Effector memory CD4-positive, alpha-beta T cell (primary cell): Measurements from ENCODE around the gene CTTN.
"Not testable (repeated sequence)": the region's sequence is repeated elsewhere in the genome, so short reads cannot be mapped to it uniquely, and the experiment has no call there.

Experiments used
- DNase-seq, 3 donors: peaks; one replicate each; pipeline ENCODE4 v3.0.0-alpha.2; 2020
- H3K27ac ChIP-seq: 2 replicates; pipeline ENCODE4 v1.7.0; 2013; ENCODE audit warnings: mild to moderate bottlenecking, low read length, moderate library complexity; ENCODE audit not compliant: insufficient read depth, poor library complexity, severe bottlenecking
- H3K27me3 ChIP-seq: replicated peaks from 2 replicates; pipeline ENCODE4 v1.7.0; 2013; ENCODE audit warnings: mild to moderate bottlenecking, low read length; ENCODE audit not compliant: insufficient read depth, control insufficient read depth, poor library complexity, severe bottlenecking
- H3K36me3 ChIP-seq: 2 replicates; pipeline ENCODE4 v1.7.0; 2013; ENCODE audit warnings: mild to moderate bottlenecking, low read length, moderate library complexity; ENCODE audit not compliant: control insufficient read depth, insufficient read depth
- H3K4me1 ChIP-seq: 2 replicates; pipeline ENCODE4 v1.7.0; 2013; ENCODE audit warnings: low read length, mild to moderate bottlenecking; ENCODE audit not compliant: control insufficient read depth, insufficient read depth, poor library complexity, severe bottlenecking
- H3K4me3 ChIP-seq: 2 replicates; pipeline ENCODE4 v1.7.0; 2013; ENCODE audit warnings: low read length, low read depth, mild to moderate bottlenecking; ENCODE audit not compliant: insufficient read depth, poor library complexity, severe bottlenecking
- H3K9me3 ChIP-seq: 2 replicates; pipeline ENCODE4 v1.7.0; 2013; ENCODE audit warnings: mild to moderate bottlenecking, low read length, moderate library complexity; ENCODE audit not compliant: control insufficient read depth

CTTN gene

GRCh38 chr11:70407121-70407520 is 8.8 kb downstream of the CTTN start:
- H3K4me1 ChIP-seq, result no peaks in the 10 kb centered on the region
- DNase-seq, result no peak
- no peaks in the 10 kb centered on the region for H3K9me3 ChIP-seq
- no peaks in the 10 kb centered on the region for H3K27me3 ChIP-seq
- H3K36me3 ChIP-seq, result no peaks in the 10 kb centered on the region
- H3K4me3 ChIP-seq, result no peak overlapping the region
- no peak overlapping the region for H3K27ac ChIP-seq

DNA sequence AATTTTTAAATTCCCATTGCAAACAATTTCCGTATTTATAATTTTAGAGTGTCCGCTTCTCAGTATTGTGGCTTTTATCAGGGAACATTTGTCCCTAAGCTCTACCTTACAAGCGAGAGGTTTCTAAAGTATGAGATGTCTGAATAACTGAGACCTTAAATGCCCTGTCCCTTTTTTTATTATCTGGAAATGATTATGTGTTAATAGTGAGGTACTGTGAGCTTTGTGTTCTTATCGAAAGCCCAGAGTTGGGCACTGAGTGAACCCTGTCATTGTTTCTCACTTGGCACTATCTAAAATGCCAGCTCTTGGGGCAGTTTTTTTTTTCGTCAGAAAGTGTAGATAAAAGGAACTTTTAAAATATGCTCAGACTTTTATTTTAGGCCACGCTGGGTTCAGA is 9.5 kb downstream of the CTTN start:
- no peaks in the 10 kb centered on the region for H3K4me1 ChIP-seq
- no peaks in the 10 kb centered on the region for H3K9me3 ChIP-seq
- no peaks in the 10 kb centered on the region for H3K36me3 ChIP-seq
- no peak overlapping the region for H3K27ac ChIP-seq
- no peak for DNase-seq
- H3K4me3 ChIP-seq, result no peak overlapping the region
- H3K27me3 ChIP-seq, result no peaks in the 10 kb centered on the region

DNA sequence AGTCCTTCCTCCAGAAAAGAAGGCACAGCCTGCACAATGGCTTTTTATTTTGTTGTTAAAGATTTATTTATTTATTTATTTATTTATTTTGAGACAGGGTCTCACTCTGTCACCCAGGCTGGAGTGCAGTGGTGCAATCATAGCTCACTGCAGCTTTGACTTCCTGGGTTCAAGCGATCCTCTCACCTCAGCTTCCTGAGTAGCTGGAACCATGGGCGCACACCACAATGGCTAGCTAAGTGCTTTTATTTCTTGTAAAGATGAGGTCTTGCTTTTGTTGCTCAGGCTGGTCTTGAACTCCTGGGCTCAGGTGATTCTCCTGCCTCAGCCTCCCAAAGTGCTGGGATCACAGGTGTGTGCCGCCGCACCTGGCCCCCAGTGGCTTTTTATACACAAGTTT is 10.0 kb downstream of the CTTN start:
- not testable (repeated sequence) for H3K9me3 ChIP-seq, H3K4me1 ChIP-seq, H3K4me3 ChIP-seq, H3K27ac ChIP-seq, H3K27me3 ChIP-seq, H3K36me3 ChIP-seq, DNase-seq

GRCh38 chr11:70409437-70409836 is 11.1 kb downstream of the CTTN start:
- DNase-seq, result no peak
- H3K36me3 ChIP-seq, result no peaks in the 10 kb centered on the region
- H3K27ac ChIP-seq, result no peak overlapping the region
- no peaks in the 10 kb centered on the region for H3K27me3 ChIP-seq
- no peaks in the 10 kb centered on the region for H3K4me1 ChIP-seq
- H3K9me3 ChIP-seq, result no peaks in the 10 kb centered on the region
- H3K4me3 ChIP-seq, result no peak overlapping the region

- no peaks in the 10 kb centered on the region for H3K36me3 ChIP-seq
- H3K4me3 ChIP-seq, result no peak overlapping the region
- H3K27me3 ChIP-seq, result no peaks in the 10 kb centered on the region
- no peak overlapping the region for H3K27ac ChIP-seq
- H3K9me3 ChIP-seq, result no peaks in the 10 kb centered on the region
- H3K4me1 ChIP-seq, result no peaks in the 10 kb centered on the region
- no peak for DNase-seq
Observed at GRCh38 chr11:70409871-70410270, 11.5 kb downstream of the CTTN start.

- Histone ChIP-seq H3K27me3 (no peaks in the 10 kb centered on the region), H3K4me1 (no peaks in the 10 kb centered on the region), H3K4me3 (no peak overlapping the region), H3K36me3 (no peaks in the 10 kb centered on the region), H3K9me3 (no peaks in the 10 kb centered on the region), H3K27ac (no peak overlapping the region)
- DNase-seq, result no peak
Observed at GRCh38 chr11:70410276-70411205, 12.2 kb downstream of the CTTN start.

DNA sequence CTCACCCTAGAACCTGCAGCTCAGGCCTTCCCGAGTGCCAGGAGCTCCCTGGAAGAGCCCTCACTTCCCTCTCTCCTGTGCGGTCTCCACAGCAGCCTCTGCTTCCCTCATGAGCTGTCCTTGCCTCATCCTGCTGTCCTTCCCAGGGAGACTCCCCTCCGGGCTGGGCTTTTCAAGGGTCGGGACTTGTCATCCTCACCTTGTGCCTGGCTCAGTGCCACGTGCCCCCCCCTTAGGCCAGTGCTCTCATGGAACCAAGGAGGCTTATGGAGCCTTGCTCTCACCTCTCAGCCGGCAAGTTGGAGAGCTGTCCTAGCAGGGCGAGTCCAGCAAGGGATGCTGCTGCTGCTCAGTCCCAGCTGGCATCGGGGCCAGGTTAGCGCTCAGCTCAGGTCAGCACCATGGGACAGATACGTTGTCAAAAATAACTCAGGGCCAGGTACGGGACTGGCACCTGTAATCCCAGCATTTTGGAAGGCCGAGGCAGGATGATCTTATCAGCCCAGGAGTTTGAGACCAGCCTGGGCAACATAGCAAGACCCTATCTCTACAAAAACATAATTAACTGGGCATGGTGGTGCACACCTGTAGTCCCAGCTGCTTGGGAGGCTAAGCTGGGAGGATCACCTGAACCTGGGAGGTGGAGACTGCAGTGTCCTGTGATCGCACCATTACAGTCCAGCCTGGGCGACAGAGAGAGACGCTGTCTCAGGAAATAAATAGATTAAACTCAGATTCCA is 13.6 kb downstream of the CTTN start:
- no peak overlapping the region for H3K4me3 ChIP-seq
- H3K27me3 ChIP-seq, result no peaks in the 10 kb centered on the region
- no peak overlapping the region for H3K27ac ChIP-seq
- no peaks in the 10 kb centered on the region for H3K4me1 ChIP-seq
- H3K36me3 ChIP-seq, result no peaks in the 10 kb centered on the region
- H3K9me3 ChIP-seq, result no peaks in the 10 kb centered on the region
- no peak for DNase-seq

DNA sequence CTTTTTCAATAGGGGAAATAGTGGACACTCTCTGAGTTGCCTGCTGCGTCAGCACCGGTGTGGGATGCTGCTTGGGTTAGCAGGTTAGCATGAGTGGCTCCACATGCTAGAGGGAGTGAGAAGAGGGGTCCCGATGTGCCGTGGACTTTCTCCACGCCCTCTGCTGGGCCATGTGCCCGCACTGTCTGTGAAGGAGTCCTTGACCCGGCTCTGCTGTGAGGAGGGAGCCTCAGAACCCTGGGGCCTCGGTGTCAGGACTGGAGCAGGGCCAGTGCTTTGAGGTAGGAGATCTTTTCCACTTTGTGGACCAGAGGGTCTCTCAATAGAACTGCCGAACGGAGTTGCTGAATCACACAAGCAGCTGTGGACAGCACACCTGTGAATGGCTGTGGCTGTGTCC is 14.8 kb downstream of the CTTN start:
- Histone ChIP-seq H3K27ac (no peak overlapping the region), H3K4me1 (no peaks in the 10 kb centered on the region), H3K36me3 (no peaks in the 10 kb centered on the region), H3K27me3 (no peaks in the 10 kb centered on the region), H3K4me3 (no peak overlapping the region), H3K9me3 (no peaks in the 10 kb centered on the region)
- no peak for DNase-seq

GRCh38 chr11:70414341-70415100 is 16.2 kb downstream of the CTTN start:
- H3K9me3 ChIP-seq, result no peaks in the 10 kb centered on the region
- H3K36me3 ChIP-seq, result no peaks in the 10 kb centered on the region
- no peak overlapping the region for H3K27ac ChIP-seq
- H3K4me3 ChIP-seq, result no peak overlapping the region
- H3K4me1 ChIP-seq, result no peaks in the 10 kb centered on the region
- H3K27me3 ChIP-seq, result no peaks in the 10 kb centered on the region
- DNase-seq, result no peak
